ENCODE data around the gene TIMMDC1. TPM values are rescaled to one million over a fixed set of nuclear protein-coding genes. Genes with fewer than 3 reads are reported as not detected.
A peak's percentile ranks its signal among the peaks of the same experiment; 100 is the strongest.

Gene TIMMDC1
- total and polyA plus RNA-seq, 2 experiments from 2014 or later = 54.3 to 160 TPM

- Histone ChIP-seq H3K27me3 (replicated peaks; ENCODE audit: insufficient read depth) (no peaks in the 10 kb centered on the region), H3K4me3 (no peak overlapping the region), H3K9me3 (ENCODE audit: low read depth) (no peaks in the 10 kb centered on the region), H3K4me1 (ENCODE audit: insufficient read depth) (no peaks in the 10 kb centered on the region), H3K27ac (no peak overlapping the region), H3K9ac (no peak overlapping the region), H3K9me2 (ENCODE audit: insufficient read depth) (no peaks in the 10 kb centered on the region), H3K4me2 (ENCODE audit: unreplicated experiment) (no peak overlapping the region), H3K79me2 (ENCODE audit: insufficient read depth) (no peaks in the 10 kb centered on the region), H3F3A (ENCODE audit: insufficient read depth) (no peaks in the 10 kb centered on the region), H3K36me3 (ENCODE audit: low read depth) (peaks cover 14% of the 10 kb centered on the region; the same call in 1 of the 2 replicates), H2AFZ (no peak overlapping the region), H4K20me1 (ENCODE audit: insufficient read depth) (no peaks in the 10 kb centered on the region)
- TF ChIP-seq EZH2phosphoT487 (IDR thresholded peaks at IDR 0.05; ENCODE audit: insufficient read depth, low read depth) = no peak
- no peak for TF ChIP-seq EZH2 (IDR thresholded peaks at IDR 0.05; ENCODE audit: insufficient read depth, poor library complexity, severe bottlenecking)
- DNase-seq = peak; percentile 20
- in situ Hi-C loops (cut with MboI) = no loop called here
- WGBS, 2 experiments (ENCODE audit: low coverage in 1 of 2, low lambda C conversion rate in 2 of 2, missing lambda C conversion rate in 2 of 2) = 94 to 98% methylated on average over 2 of the region's 2 CpGs
Measured at GRCh38 chr3:119481079-119481478, 17.3 kb upstream of the TIMMDC1 start.

- H3K4me1 ChIP-seq (ENCODE audit: insufficient read depth) = no peaks in the 10 kb centered on the region
- in situ Hi-C loops (cut with MboI) = no loop called here
Measured at GRCh38 chr3:119483101-119483500, 15.2 kb upstream of the TIMMDC1 start.

GRCh38 chr3:119485563-119485962 lies 12.8 kb upstream of the TIMMDC1 start:
- Histone ChIP-seq H3K4me3 (no peak overlapping the region), H4K20me1 (ENCODE audit: insufficient read depth) (no peaks in the 10 kb centered on the region), H3K27ac (no peak overlapping the region), H3K79me2 (ENCODE audit: insufficient read depth) (no peaks in the 10 kb centered on the region), H3K4me2 (ENCODE audit: unreplicated experiment) (no peak overlapping the region), H3K4me1 (ENCODE audit: insufficient read depth) (no peaks in the 10 kb centered on the region), H2AFZ (no peak overlapping the region), H3F3A (ENCODE audit: insufficient read depth) (no peaks in the 10 kb centered on the region), H3K36me3 (ENCODE audit: low read depth) (peaks cover 5% of the 10 kb centered on the region; the same call in 1 of the 2 replicates), H3K27me3 (replicated peaks; ENCODE audit: insufficient read depth) (no peaks in the 10 kb centered on the region), H3K9ac (no peak overlapping the region), H3K9me2 (ENCODE audit: insufficient read depth) (no peaks in the 10 kb centered on the region), H3K9me3 (ENCODE audit: low read depth) (no peaks in the 10 kb centered on the region)
- no peak for DNase-seq
- in situ Hi-C loops (cut with MboI) = no loop called here
- 94 to 100% methylated on average over 2 of the region's 2 CpGs for WGBS, 2 experiments (ENCODE audit: low coverage in 1 of 2, low lambda C conversion rate in 2 of 2, missing lambda C conversion rate in 2 of 2)
- no peak for TF ChIP-seq EZH2 (IDR thresholded peaks at IDR 0.05; ENCODE audit: insufficient read depth, poor library complexity, severe bottlenecking)
- no peak for TF ChIP-seq EZH2phosphoT487 (IDR thresholded peaks at IDR 0.05; ENCODE audit: insufficient read depth, low read depth)

More at GRCh38 chr3:119483101-119483500, 15.2 kb upstream of the TIMMDC1 start:
- H3F3A ChIP-seq (ENCODE audit: insufficient read depth) = no peaks in the 10 kb centered on the region
- TF ChIP-seq EZH2phosphoT487 (IDR thresholded peaks at IDR 0.05; ENCODE audit: insufficient read depth, low read depth) (no peak), EZH2 (IDR thresholded peaks at IDR 0.05; ENCODE audit: insufficient read depth, poor library complexity, severe bottlenecking) (no peak)
- H2AFZ ChIP-seq = no peak overlapping the region
- H3K9ac ChIP-seq = no peak overlapping the region
- H3K27me3 ChIP-seq (replicated peaks; ENCODE audit: insufficient read depth) = no peaks in the 10 kb centered on the region
- no peaks in the 10 kb centered on the region for H3K79me2 ChIP-seq (ENCODE audit: insufficient read depth)
- peaks cover 14% of the 10 kb centered on the region; the same call in 1 of the 2 replicates for H3K36me3 ChIP-seq (ENCODE audit: low read depth)
- no peak for DNase-seq
- no peaks in the 10 kb centered on the region for H4K20me1 ChIP-seq (ENCODE audit: insufficient read depth)
- H3K4me3 ChIP-seq = no peak overlapping the region
- H3K4me2 ChIP-seq (ENCODE audit: unreplicated experiment) = no peak overlapping the region
- 46 to 61% methylated on average over 1 of the region's 1 CpG for WGBS, 2 experiments (ENCODE audit: low coverage in 1 of 2, low lambda C conversion rate in 2 of 2, missing lambda C conversion rate in 2 of 2)
- no peak overlapping the region for H3K27ac ChIP-seq
- H3K9me3 ChIP-seq (ENCODE audit: low read depth) = no peaks in the 10 kb centered on the region
- no peaks in the 10 kb centered on the region for H3K9me2 ChIP-seq (ENCODE audit: insufficient read depth)

GRCh38 chr3:119490153-119490552 lies 8.2 kb upstream of the TIMMDC1 start:
- Histone ChIP-seq H3K9me2 (ENCODE audit: insufficient read depth) (no peaks in the 10 kb centered on the region), H3K36me3 (ENCODE audit: low read depth) (peaks cover 5% of the 10 kb centered on the region; the same call in 1 of the 2 replicates), H3K27ac (no peak overlapping the region), H3F3A (ENCODE audit: insufficient read depth) (no peaks in the 10 kb centered on the region), H4K20me1 (ENCODE audit: insufficient read depth) (no peaks in the 10 kb centered on the region), H3K9ac (no peak overlapping the region), H2AFZ (no peak overlapping the region), H3K4me1 (ENCODE audit: insufficient read depth) (no peaks in the 10 kb centered on the region), H3K79me2 (ENCODE audit: insufficient read depth) (no peaks in the 10 kb centered on the region), H3K4me2 (ENCODE audit: unreplicated experiment) (no peak overlapping the region), H3K9me3 (ENCODE audit: low read depth) (no peaks in the 10 kb centered on the region), H3K4me3 (no peak overlapping the region), H3K27me3 (replicated peaks; ENCODE audit: insufficient read depth) (no peaks in the 10 kb centered on the region)
- in situ Hi-C loops (cut with MboI) = no loop called here
- peak; percentile 7 for DNase-seq
- 96% methylated on average over 2 of the region's 2 CpGs for WGBS, 2 experiments (ENCODE audit: low coverage in 1 of 2, low lambda C conversion rate in 2 of 2, missing lambda C conversion rate in 2 of 2)
- TF ChIP-seq EZH2phosphoT487 (IDR thresholded peaks at IDR 0.05; ENCODE audit: insufficient read depth, low read depth) (no peak), EZH2 (IDR thresholded peaks at IDR 0.05; ENCODE audit: insufficient read depth, poor library complexity, severe bottlenecking) (no peak)

GRCh38 chr3:119492128-119492527 lies 6.2 kb upstream of the TIMMDC1 start:
- DNase-seq = peak; percentile 14

More at GRCh38 chr3:119492128-119492527, 6.2 kb upstream of the TIMMDC1 start:
- no peak overlapping the region for H3K9ac ChIP-seq
- H4K20me1 ChIP-seq (ENCODE audit: insufficient read depth) = no peaks in the 10 kb centered on the region
- H3K4me3 ChIP-seq = no peak overlapping the region
- no peak overlapping the region for H3K27ac ChIP-seq
- H3K79me2 ChIP-seq (ENCODE audit: insufficient read depth) = peaks cover 2% of the 10 kb centered on the region; the same call in 1 of the 2 replicates
- H3F3A ChIP-seq (ENCODE audit: insufficient read depth) = no peaks in the 10 kb centered on the region
- WGBS, 2 experiments (ENCODE audit: low coverage in 1 of 2, low lambda C conversion rate in 2 of 2, missing lambda C conversion rate in 2 of 2) = 85 to 93% methylated on average over 2 of the region's 2 CpGs
- no peaks in the 10 kb centered on the region for H3K4me1 ChIP-seq (ENCODE audit: insufficient read depth)
- no peaks in the 10 kb centered on the region for H3K9me2 ChIP-seq (ENCODE audit: insufficient read depth)
- in situ Hi-C loops (cut with MboI) = no loop called here
- H2AFZ ChIP-seq = no peak overlapping the region
- no peaks in the 10 kb centered on the region for H3K27me3 ChIP-seq (replicated peaks; ENCODE audit: insufficient read depth)
- H3K4me2 ChIP-seq (ENCODE audit: unreplicated experiment) = no peak overlapping the region
- no peaks in the 10 kb centered on the region; the same call in 1 of the 2 replicates for H3K36me3 ChIP-seq (ENCODE audit: low read depth)
- no peak for TF ChIP-seq EZH2 (IDR thresholded peaks at IDR 0.05; ENCODE audit: insufficient read depth, poor library complexity, severe bottlenecking)
- TF ChIP-seq EZH2phosphoT487 (IDR thresholded peaks at IDR 0.05; ENCODE audit: insufficient read depth, low read depth) = no peak
- H3K9me3 ChIP-seq (ENCODE audit: low read depth) = no peaks in the 10 kb centered on the region

All from GM23248 (cell line).